NT2/D1 (cell line): ENCODE data around the gene ZIM2.

Experiments
- DNase-seq: peaks from one replicate; pipeline ENCODE4 v3.0.0-alpha.2; 2011; ENCODE audit warnings: low read depth, low spot score
- H3K27me3 ChIP-seq: 2 replicates; pipeline ENCODE4 v1.6.0; 2011; ENCODE audit warnings: mild to moderate bottlenecking; ENCODE audit not compliant: insufficient read length, insufficient read depth
- H3K36me3 ChIP-seq: 2 replicates; pipeline ENCODE4 v1.6.1; 2011; ENCODE audit warnings: mild to moderate bottlenecking, low read length, mixed read lengths; ENCODE audit not compliant: insufficient read depth, insufficient read length
- H3K4me1 ChIP-seq: 2 replicates; pipeline ENCODE4 v1.5.1; 2011; ENCODE audit not compliant: insufficient read depth, insufficient read length
- H3K4me3 ChIP-seq: 2 replicates; pipeline ENCODE4 v1.5.1; 2011; ENCODE audit warnings: low read depth; ENCODE audit not compliant: insufficient read length
- H3K9ac ChIP-seq: 2 replicates; pipeline ENCODE4 v1.6.0; 2011; ENCODE audit warnings: low read depth; ENCODE audit not compliant: insufficient read length
- H3K9me3 ChIP-seq: 2 replicates; pipeline ENCODE4 v1.5.1; 2011; ENCODE audit warnings: mild to moderate bottlenecking, low read length; ENCODE audit not compliant: insufficient read depth
- SUZ12 ChIP-seq: IDR thresholded peaks from 2 replicates; pipeline ENCODE4 v1.6.1; 2011; ENCODE audit not compliant: insufficient read length, insufficient read depth; ENCODE audit errors: extremely low read depth
- YY1 ChIP-seq: IDR thresholded peaks from 2 replicates; pipeline ENCODE4 v1.6.1; 2011; ENCODE audit not compliant: insufficient read length, insufficient read depth
- ZNF274 ChIP-seq: IDR thresholded peaks from 2 replicates; pipeline ENCODE4 v1.6.1; 2011; ENCODE audit warnings: mild to moderate bottlenecking, low read depth, low read length

The ZIM2 gene

DNA sequence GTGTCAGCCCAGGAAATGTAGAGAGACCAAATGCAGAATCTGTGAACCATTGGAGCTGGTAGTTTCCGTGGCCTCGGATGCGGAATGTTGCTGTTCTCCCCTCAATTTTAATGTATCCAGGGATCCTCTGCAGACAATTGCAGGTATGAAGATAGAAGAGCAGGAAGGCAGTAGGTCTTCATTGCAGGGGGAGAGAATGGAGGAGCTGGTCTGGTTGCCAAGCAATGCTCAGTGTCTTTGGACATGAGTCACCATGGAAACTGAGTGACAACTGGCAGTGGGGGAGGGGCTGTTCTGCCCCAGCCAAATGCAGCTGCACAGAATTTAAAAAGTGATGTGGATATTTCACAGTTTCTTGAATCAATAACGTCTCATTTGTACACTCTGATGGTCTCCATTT is 112.8 kb downstream of the ZIM2 start:
- no peaks in the 10 kb centered on the region for H3K27me3 ChIP-seq
- no peak overlapping the region for H3K4me3 ChIP-seq
- no peaks in the 10 kb centered on the region for H3K9me3 ChIP-seq
- no peak for DNase-seq
- no peaks in the 10 kb centered on the region for H3K4me1 ChIP-seq
- TF ChIP-seq SUZ12, result no peak
- no peak for TF ChIP-seq YY1
- no peak for TF ChIP-seq ZNF274
- H3K9ac ChIP-seq, result no peak overlapping the region
- no peaks in the 10 kb centered on the region for H3K36me3 ChIP-seq

DNA sequence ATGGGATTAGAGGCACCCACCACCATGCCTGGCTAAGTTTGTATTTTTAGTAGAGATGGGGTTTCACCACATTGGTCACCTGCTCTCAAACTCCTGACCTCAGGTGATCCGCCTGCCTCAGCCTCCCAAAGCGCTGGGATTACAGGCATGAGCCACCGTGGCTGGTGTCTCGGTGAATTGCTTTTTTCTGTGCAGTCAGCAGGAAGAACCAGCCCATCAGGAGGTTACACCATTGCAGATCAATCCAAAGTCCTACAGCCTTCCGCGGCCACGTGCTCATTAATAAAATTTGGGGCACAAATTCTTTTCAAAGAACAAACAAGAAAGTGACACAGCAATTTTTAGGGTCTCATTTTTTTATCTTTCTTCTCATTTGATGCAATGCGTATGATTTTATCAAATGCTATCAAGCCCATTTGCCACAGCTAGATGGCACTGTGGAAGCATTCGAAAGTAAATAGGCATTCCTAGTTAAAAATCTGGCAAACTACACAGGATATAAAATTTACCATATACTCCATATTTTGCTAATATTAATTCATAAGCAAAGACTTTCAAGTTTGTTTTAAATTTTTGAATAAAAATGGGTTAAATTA is 114.6 kb downstream of the ZIM2 start:
- Histone ChIP-seq H3K36me3 (no peaks in the 10 kb centered on the region), H3K9ac (no peak overlapping the region), H3K27me3 (no peaks in the 10 kb centered on the region), H3K9me3 (no peaks in the 10 kb centered on the region), H3K4me3 (no peak overlapping the region), H3K4me1 (no peaks in the 10 kb centered on the region)
- DNase-seq, result no peak
- no peak for TF ChIP-seq YY1
